ENCODE measurements around the gene PGBD4.

GRCh38 chr15:34085746-34086145 is 16.1 kb upstream of the PGBD4 start:
- no peak for TF ChIP-seq CTCF (IDR thresholded peaks at IDR 0.05)
- TF ChIP-seq POLR2A (IDR thresholded peaks at IDR 0.05) = no peak

Data from uterus (tissue), 2 donors.